ENCODE measurements around the gene NBPF20.
"Not testable (repeated sequence)": the region's sequence is repeated elsewhere in the genome, so short reads cannot be mapped to it uniquely, and the experiment has no call there.

- TF ChIP-seq EZH2 (IDR thresholded peaks at IDR 0.05; ENCODE audit: borderline replicate concordance), result not testable (repeated sequence)
- TF ChIP-seq, protein P1, sequence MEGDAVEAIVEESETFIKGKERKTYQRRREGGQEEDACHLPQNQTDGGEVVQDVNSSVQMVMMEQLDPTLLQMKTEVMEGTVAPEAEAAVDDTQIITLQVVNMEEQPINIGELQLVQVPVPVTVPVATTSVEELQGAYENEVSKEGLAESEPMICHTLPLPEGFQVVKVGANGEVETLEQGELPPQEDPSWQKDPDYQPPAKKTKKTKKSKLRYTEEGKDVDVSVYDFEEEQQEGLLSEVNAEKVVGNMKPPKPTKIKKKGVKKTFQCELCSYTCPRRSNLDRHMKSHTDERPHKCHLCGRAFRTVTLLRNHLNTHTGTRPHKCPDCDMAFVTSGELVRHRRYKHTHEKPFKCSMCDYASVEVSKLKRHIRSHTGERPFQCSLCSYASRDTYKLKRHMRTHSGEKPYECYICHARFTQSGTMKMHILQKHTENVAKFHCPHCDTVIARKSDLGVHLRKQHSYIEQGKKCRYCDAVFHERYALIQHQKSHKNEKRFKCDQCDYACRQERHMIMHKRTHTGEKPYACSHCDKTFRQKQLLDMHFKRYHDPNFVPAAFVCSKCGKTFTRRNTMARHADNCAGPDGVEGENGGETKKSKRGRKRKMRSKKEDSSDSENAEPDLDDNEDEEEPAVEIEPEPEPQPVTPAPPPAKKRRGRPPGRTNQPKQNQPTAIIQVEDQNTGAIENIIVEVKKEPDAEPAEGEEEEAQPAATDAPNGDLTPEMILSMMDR (IDR thresholded peaks at IDR 0.05; ENCODE audit: poor library complexity), result not testable (repeated sequence)
These were observed 16.9 kb upstream of the NBPF20 start for GRCh38 chr1:145442340-145442739.

All from hepatocyte (in vitro differentiated cells).